Measurements from ENCODE around the gene CYTH2. TPM values are rescaled to one million over a fixed set of nuclear protein-coding genes. Genes with fewer than 3 reads are reported as not detected.
A peak's percentile ranks its signal among the peaks of the same experiment; 100 is the strongest.

The CYTH2 gene
- total and polyA plus RNA-seq, 11 donors, result 12.3 to 55.3 (median 31.0) TPM

- ATAC-seq (no peak), DNase-seq (no peak)
- Histone ChIP-seq H3K27ac (no peak overlapping the region), H3K9me3 (no peaks in the 10 kb centered on the region), H3K4me3 (peak overlapping the region in 1 of 12 donors; percentile 8), H3K36me3 (no peaks in the 10 kb centered on the region), H3K4me1 (peaks cover 0 to 25% (median 4%) of the 10 kb centered on the region in 12 donors), H3K27me3 (peaks cover 13 to 60% (median 39%) of the 10 kb centered on the region in 9 donors)
- TF ChIP-seq CTCF (IDR thresholded peaks at IDR 0.05) (no peak), POLR2A (IDR thresholded peaks at IDR 0.05) (no peak)
- 51 to 57% (median 54%) methylated on average over 29 to 32 of the region's 32 CpGs for WGBS, 4 donors
- intact Hi-C loops (cut with DNase I), result no loop called here
These were observed 31.8 kb downstream of the CYTH2 start for GRCh38 chr19:48500830-48501493.

GRCh38 chr19:48501494-48502349 lies 32.6 kb downstream of the CYTH2 start:
- no peak for DNase-seq
- peak in 3 of 4 donors; percentile 38 to 59 (median 53) for ATAC-seq
- Histone ChIP-seq H3K27me3 (peaks cover 13 to 60% (median 39%) of the 10 kb centered on the region in 9 donors), H3K9me3 (no peaks in the 10 kb centered on the region), H3K27ac (no peak overlapping the region), H3K4me3 (peak overlapping the region in 1 of 12 donors; percentile 8), H3K4me1 (peaks cover 0 to 25% (median 4%) of the 10 kb centered on the region in 12 donors), H3K36me3 (no peaks in the 10 kb centered on the region)
- WGBS, 4 donors, result 2 to 8% (median 6%) methylated on average over 18 to 20 of the region's 20 CpGs
- TF ChIP-seq POLR2A (IDR thresholded peaks at IDR 0.05), result no peak
- TF ChIP-seq CTCF (IDR thresholded peaks at IDR 0.05), result no peak
- intact Hi-C loops (cut with DNase I), result no loop called here

- no peak overlapping the region for H3K4me3 ChIP-seq
- no peaks in the 10 kb centered on the region for H3K36me3 ChIP-seq
- peaks cover 13 to 53% (median 39%) of the 10 kb centered on the region in 9 donors for H3K27me3 ChIP-seq
- intact Hi-C loops (cut with DNase I), result no loop called here
- DNase-seq (no peak), ATAC-seq (no peak)
- 30 to 32% (median 31%) methylated on average over 24 to 27 of the region's 27 CpGs for WGBS, 4 donors
- H3K9me3 ChIP-seq, result no peaks in the 10 kb centered on the region
- peaks cover 0 to 21% (median 4%) of the 10 kb centered on the region in 12 donors for H3K4me1 ChIP-seq
- no peak overlapping the region for H3K27ac ChIP-seq
- TF ChIP-seq POLR2A (IDR thresholded peaks at IDR 0.05) (no peak), CTCF (IDR thresholded peaks at IDR 0.05) (no peak)
These were observed 33.3 kb downstream of the CYTH2 start for GRCh38 chr19:48502350-48503018.
